ENCODE measurements around the gene RGS7.

RGS7 gene

GRCh38 chr1:240829487-240829886 is 527.5 kb downstream of the RGS7 start:
- Histone ChIP-seq H4K91ac (ENCODE audit: low read depth, low read length, poor library complexity) (no peak overlapping the region), H2AK5ac (ENCODE audit: low read depth, low read length) (no peak overlapping the region), H3K9me3 (replicated peaks in 1 of 2; ENCODE audit: control insufficient read depth in 2 of 2, insufficient read depth in 1 of 2, low read depth in 1 of 2, low read length in 2 of 2) (no peaks in the 10 kb centered on the region), H3K27me3 (ENCODE audit: control insufficient read depth in 3 of 3, insufficient read depth in 3 of 3, low read depth in 1 of 3, low read length in 3 of 3) (no peaks in the 10 kb centered on the region), H2BK5ac (ENCODE audit: low read length) (no peak overlapping the region), H3K4ac (ENCODE audit: low read length) (no peak overlapping the region), H3K36me3 (replicated peaks in 1 of 2; ENCODE audit: control insufficient read depth in 2 of 2, insufficient read depth in 2 of 2, low read length in 2 of 2) (no peaks in the 10 kb centered on the region), H3K4me3 (ENCODE audit: low read length in 2 of 2) (no peak overlapping the region), H3K14ac (ENCODE audit: low read length) (no peak overlapping the region), H2AFZ (ENCODE audit: low read length) (no peak overlapping the region), H3K18ac (ENCODE audit: low read length) (no peak overlapping the region), H2BK120ac (ENCODE audit: low read depth, low read length) (no peak overlapping the region), H3K4me1 (ENCODE audit: control insufficient read depth in 2 of 2, insufficient read depth in 1 of 2, low read depth in 1 of 2, low read length in 2 of 2) (no peaks in the 10 kb centered on the region), H2BK15ac (ENCODE audit: low read length) (no peak overlapping the region), H3K79me1 (ENCODE audit: low read depth, low read length) (no peaks in the 10 kb centered on the region), H2BK12ac (ENCODE audit: low read length) (no peak overlapping the region), H3K27ac (replicated peaks; ENCODE audit: low read length) (no peak overlapping the region), H4K8ac (ENCODE audit: low read depth, low read length) (no peak overlapping the region), H3K4me2 (ENCODE audit: insufficient read depth, low read length, poor library complexity, severe bottlenecking) (no peak overlapping the region), H3K23ac (ENCODE audit: low read depth, low read length, poor library complexity) (no peak overlapping the region), H3K9ac (ENCODE audit: low read depth, low read length, poor library complexity) (no peak overlapping the region)
- no peak for DNase-seq (ENCODE audit: low spot score)
- WGBS, 2 donors (ENCODE audit: extremely low coverage in 2 of 2, insufficient read length in 2 of 2, insufficient replicate concordance in 1 of 2) = no CpG with 5 or more reads among the region's 3 CpGs

- Histone ChIP-seq H3K14ac (ENCODE audit: low read length) (no peak overlapping the region), H2AFZ (ENCODE audit: low read length) (no peak overlapping the region), H3K27ac (replicated peaks; ENCODE audit: low read length) (no peak overlapping the region), H3K4me3 (ENCODE audit: low read length in 2 of 2) (no peak overlapping the region), H2BK5ac (ENCODE audit: low read length) (no peak overlapping the region), H3K79me1 (ENCODE audit: low read depth, low read length) (no peaks in the 10 kb centered on the region), H3K27me3 (ENCODE audit: control insufficient read depth in 3 of 3, insufficient read depth in 3 of 3, low read depth in 1 of 3, low read length in 3 of 3) (no peaks in the 10 kb centered on the region), H4K91ac (ENCODE audit: low read depth, low read length, poor library complexity) (no peak overlapping the region), H3K4me2 (ENCODE audit: insufficient read depth, low read length, poor library complexity, severe bottlenecking) (no peak overlapping the region), H2BK12ac (ENCODE audit: low read length) (no peak overlapping the region), H4K8ac (ENCODE audit: low read depth, low read length) (no peak overlapping the region), H3K36me3 (replicated peaks in 1 of 2; ENCODE audit: control insufficient read depth in 2 of 2, insufficient read depth in 2 of 2, low read length in 2 of 2) (no peaks in the 10 kb centered on the region), H3K4ac (ENCODE audit: low read length) (no peak overlapping the region), H3K23ac (ENCODE audit: low read depth, low read length, poor library complexity) (no peak overlapping the region), H2BK120ac (ENCODE audit: low read depth, low read length) (no peak overlapping the region), H3K9ac (ENCODE audit: low read depth, low read length, poor library complexity) (no peak overlapping the region), H2BK15ac (ENCODE audit: low read length) (no peak overlapping the region), H3K9me3 (replicated peaks in 1 of 2; ENCODE audit: control insufficient read depth in 2 of 2, insufficient read depth in 1 of 2, low read depth in 1 of 2, low read length in 2 of 2) (no peaks in the 10 kb centered on the region), H3K18ac (ENCODE audit: low read length) (no peak overlapping the region), H2AK5ac (ENCODE audit: low read depth, low read length) (no peak overlapping the region), H3K4me1 (ENCODE audit: control insufficient read depth in 2 of 2, insufficient read depth in 1 of 2, low read depth in 1 of 2, low read length in 2 of 2) (no peaks in the 10 kb centered on the region)
- DNase-seq (ENCODE audit: low spot score) = no peak
- no CpG with 5 or more reads among the region's 1 CpG for WGBS, 2 donors (ENCODE audit: extremely low coverage in 2 of 2, insufficient read length in 2 of 2, insufficient replicate concordance in 1 of 2)
These were observed 529.2 kb downstream of the RGS7 start for GRCh38 chr1:240827786-240828185.

GRCh38 chr1:240824238-240824637 is 532.8 kb downstream of the RGS7 start:
- no peaks in the 10 kb centered on the region for H3K79me1 ChIP-seq (ENCODE audit: low read depth, low read length)
- no peaks in the 10 kb centered on the region for H3K27me3 ChIP-seq (ENCODE audit: control insufficient read depth in 3 of 3, insufficient read depth in 3 of 3, low read depth in 1 of 3, low read length in 3 of 3)
- no peak overlapping the region for H3K4ac ChIP-seq (ENCODE audit: low read length)
- no peaks in the 10 kb centered on the region for H3K9me3 ChIP-seq (replicated peaks in 1 of 2; ENCODE audit: control insufficient read depth in 2 of 2, insufficient read depth in 1 of 2, low read depth in 1 of 2, low read length in 2 of 2)
- H2AFZ ChIP-seq (ENCODE audit: low read length) = no peak overlapping the region
- H3K14ac ChIP-seq (ENCODE audit: low read length) = no peak overlapping the region
- H3K4me3 ChIP-seq (ENCODE audit: low read length in 2 of 2) = no peak overlapping the region
- no peak overlapping the region for H3K23ac ChIP-seq (ENCODE audit: low read depth, low read length, poor library complexity)
- no peak overlapping the region for H4K8ac ChIP-seq (ENCODE audit: low read depth, low read length)
- no peak overlapping the region for H3K4me2 ChIP-seq (ENCODE audit: insufficient read depth, low read length, poor library complexity, severe bottlenecking)
- H3K4me1 ChIP-seq (ENCODE audit: control insufficient read depth in 2 of 2, insufficient read depth in 1 of 2, low read depth in 1 of 2, low read length in 2 of 2) = no peaks in the 10 kb centered on the region
- H2BK5ac ChIP-seq (ENCODE audit: low read length) = no peak overlapping the region
- H3K36me3 ChIP-seq (replicated peaks in 1 of 2; ENCODE audit: control insufficient read depth in 2 of 2, insufficient read depth in 2 of 2, low read length in 2 of 2) = no peaks in the 10 kb centered on the region
- no peak overlapping the region for H2AK5ac ChIP-seq (ENCODE audit: low read depth, low read length)
- H2BK12ac ChIP-seq (ENCODE audit: low read length) = no peak overlapping the region
- no peak overlapping the region for H3K27ac ChIP-seq (replicated peaks; ENCODE audit: low read length)
- H3K9ac ChIP-seq (ENCODE audit: low read depth, low read length, poor library complexity) = no peak overlapping the region
- H3K18ac ChIP-seq (ENCODE audit: low read length) = no peak overlapping the region
- H2BK120ac ChIP-seq (ENCODE audit: low read depth, low read length) = no peak overlapping the region
- no CpG with 5 or more reads among the region's 9 CpGs for WGBS, 2 donors (ENCODE audit: extremely low coverage in 2 of 2, insufficient read length in 2 of 2, insufficient replicate concordance in 1 of 2)
- DNase-seq (ENCODE audit: low spot score) = no peak
- no peak overlapping the region for H2BK15ac ChIP-seq (ENCODE audit: low read length)
- no peak overlapping the region for H4K91ac ChIP-seq (ENCODE audit: low read depth, low read length, poor library complexity)

GRCh38 chr1:240823357-240823756 is 533.6 kb downstream of the RGS7 start:
- Histone ChIP-seq H3K9ac (ENCODE audit: low read depth, low read length, poor library complexity) (no peak overlapping the region), H3K36me3 (replicated peaks in 1 of 2; ENCODE audit: control insufficient read depth in 2 of 2, insufficient read depth in 2 of 2, low read length in 2 of 2) (no peaks in the 10 kb centered on the region), H3K23ac (ENCODE audit: low read depth, low read length, poor library complexity) (no peak overlapping the region), H2AFZ (ENCODE audit: low read length) (no peak overlapping the region), H3K9me3 (replicated peaks in 1 of 2; ENCODE audit: control insufficient read depth in 2 of 2, insufficient read depth in 1 of 2, low read depth in 1 of 2, low read length in 2 of 2) (no peaks in the 10 kb centered on the region), H4K91ac (ENCODE audit: low read depth, low read length, poor library complexity) (no peak overlapping the region), H2AK5ac (ENCODE audit: low read depth, low read length) (no peak overlapping the region), H3K4me3 (ENCODE audit: low read length in 2 of 2) (no peak overlapping the region), H3K14ac (ENCODE audit: low read length) (no peak overlapping the region), H3K27me3 (ENCODE audit: control insufficient read depth in 3 of 3, insufficient read depth in 3 of 3, low read depth in 1 of 3, low read length in 3 of 3) (no peaks in the 10 kb centered on the region), H2BK120ac (ENCODE audit: low read depth, low read length) (no peak overlapping the region), H3K79me1 (ENCODE audit: low read depth, low read length) (no peaks in the 10 kb centered on the region), H2BK12ac (ENCODE audit: low read length) (no peak overlapping the region), H2BK5ac (ENCODE audit: low read length) (no peak overlapping the region), H3K4me2 (ENCODE audit: insufficient read depth, low read length, poor library complexity, severe bottlenecking) (no peak overlapping the region), H2BK15ac (ENCODE audit: low read length) (no peak overlapping the region), H3K18ac (ENCODE audit: low read length) (peak overlapping the region; percentile 71), H3K4ac (ENCODE audit: low read length) (no peak overlapping the region), H4K8ac (ENCODE audit: low read depth, low read length) (no peak overlapping the region), H3K4me1 (ENCODE audit: control insufficient read depth in 2 of 2, insufficient read depth in 1 of 2, low read depth in 1 of 2, low read length in 2 of 2) (no peaks in the 10 kb centered on the region), H3K27ac (replicated peaks; ENCODE audit: low read length) (no peak overlapping the region)
- WGBS, 2 donors (ENCODE audit: extremely low coverage in 2 of 2, insufficient read length in 2 of 2, insufficient replicate concordance in 1 of 2) = no CpG with 5 or more reads among the region's 31 CpGs
- DNase-seq (ENCODE audit: low spot score) = no peak
